ENCODE measurements around the gene GUCY1A1.
"Not testable (repeated sequence)": the region's sequence is repeated elsewhere in the genome, so short reads cannot be mapped to it uniquely, and the experiment has no call there.

The GUCY1A1 gene

DNA sequence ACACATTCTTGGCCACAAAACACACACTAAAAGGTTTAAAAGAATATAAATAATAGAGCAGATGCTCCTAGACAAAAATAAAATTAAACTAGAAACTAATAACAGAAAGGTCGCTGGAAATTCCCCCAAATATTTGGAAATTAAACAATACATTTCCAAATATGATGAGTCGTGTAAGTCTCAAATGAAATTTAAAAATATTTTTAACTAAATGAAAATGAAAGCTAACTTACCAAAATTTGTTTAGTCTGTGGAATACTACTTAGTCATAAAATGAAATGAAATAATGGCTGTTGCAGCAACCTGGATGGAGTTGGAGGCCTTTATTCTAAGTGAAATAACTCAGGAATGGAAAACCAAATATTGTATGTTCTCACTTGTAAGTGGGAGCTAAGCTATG is 20.6 kb upstream of the GUCY1A1 start:
- H3K4me2 ChIP-seq (ENCODE audit: low read length), result no peak overlapping the region
- H3K9ac ChIP-seq, result no peak overlapping the region
- TF ChIP-seq CTCF (IDR thresholded peaks at IDR 0.05), result no peak
- H3K27ac ChIP-seq, result no peak overlapping the region
- H3K4me1 ChIP-seq, result no peaks in the 10 kb centered on the region
- H3K4me3 ChIP-seq (ENCODE audit: low read depth, low read length), result no peak overlapping the region
- no peak overlapping the region for H2AFZ ChIP-seq
- H3K36me3 ChIP-seq (ENCODE audit: control insufficient read depth, insufficient read depth, low read length), result no peaks in the 10 kb centered on the region
- H3K9me3 ChIP-seq (ENCODE audit: control insufficient read depth, low read length), result no peaks in the 10 kb centered on the region
- no peaks in the 10 kb centered on the region for H3K27me3 ChIP-seq (ENCODE audit: control insufficient read depth, insufficient read depth, low read length)
- no peaks in the 10 kb centered on the region for H3K79me2 ChIP-seq

DNA sequence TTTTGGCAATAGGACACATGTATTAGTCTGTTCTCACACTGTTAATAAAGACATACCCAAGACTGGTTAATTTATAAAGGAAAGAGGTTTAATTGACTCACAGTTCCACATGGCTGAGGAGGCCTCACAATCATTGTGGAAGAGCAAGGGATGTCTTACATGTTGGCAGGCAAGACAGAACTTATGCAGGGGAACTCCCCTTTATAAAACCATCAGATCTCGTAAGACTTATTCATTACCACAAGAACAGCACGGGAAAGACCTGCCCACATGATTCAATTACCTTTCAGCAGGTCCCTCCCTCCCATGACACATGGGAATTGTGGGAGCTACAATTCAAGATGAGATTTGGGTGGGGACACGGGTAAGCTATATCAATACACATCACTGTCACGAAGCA is 15.9 kb upstream of the GUCY1A1 start:
- H3K4me3 ChIP-seq (ENCODE audit: low read depth, low read length); H3K9ac ChIP-seq; H3K9me3 ChIP-seq (ENCODE audit: control insufficient read depth, low read length); H3K79me2 ChIP-seq; H2AFZ ChIP-seq; H3K27me3 ChIP-seq (ENCODE audit: control insufficient read depth, insufficient read depth, low read length); H3K36me3 ChIP-seq (ENCODE audit: control insufficient read depth, insufficient read depth, low read length); H3K27ac ChIP-seq; H3K4me1 ChIP-seq; H3K4me2 ChIP-seq (ENCODE audit: low read length): not testable (repeated sequence)

DNA sequence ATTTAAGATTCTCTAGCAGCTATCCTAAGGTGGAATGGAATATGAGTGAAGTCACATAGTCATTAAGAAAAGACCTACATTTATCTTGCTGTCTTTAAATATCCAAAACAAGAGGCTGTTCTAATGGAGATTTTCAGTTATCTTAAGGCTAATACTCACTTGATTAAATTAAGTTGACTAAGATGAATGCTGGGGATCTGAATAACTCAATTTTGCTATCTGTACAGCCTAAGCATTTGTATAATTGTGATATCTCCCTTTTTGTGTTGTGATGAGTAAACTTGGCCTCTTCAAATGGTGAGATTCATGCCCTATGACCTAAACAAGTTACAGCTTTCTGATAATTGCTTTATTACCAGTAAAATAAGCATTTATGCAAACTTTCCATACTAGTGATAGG is 13.6 kb upstream of the GUCY1A1 start:
- no peak overlapping the region for H3K27ac ChIP-seq
- no peak overlapping the region for H2AFZ ChIP-seq
- no peaks in the 10 kb centered on the region for H3K27me3 ChIP-seq (ENCODE audit: control insufficient read depth, insufficient read depth, low read length)
- no peaks in the 10 kb centered on the region for H3K9me3 ChIP-seq (ENCODE audit: control insufficient read depth, low read length)
- no peaks in the 10 kb centered on the region for H3K4me1 ChIP-seq
- H3K4me3 ChIP-seq (ENCODE audit: low read depth, low read length), result no peak overlapping the region
- no peak overlapping the region for H3K4me2 ChIP-seq (ENCODE audit: low read length)
- H3K36me3 ChIP-seq (ENCODE audit: control insufficient read depth, insufficient read depth, low read length), result no peaks in the 10 kb centered on the region
- H3K79me2 ChIP-seq, result no peaks in the 10 kb centered on the region
- TF ChIP-seq CTCF (IDR thresholded peaks at IDR 0.05), result no peak
- no peak overlapping the region for H3K9ac ChIP-seq

DNA sequence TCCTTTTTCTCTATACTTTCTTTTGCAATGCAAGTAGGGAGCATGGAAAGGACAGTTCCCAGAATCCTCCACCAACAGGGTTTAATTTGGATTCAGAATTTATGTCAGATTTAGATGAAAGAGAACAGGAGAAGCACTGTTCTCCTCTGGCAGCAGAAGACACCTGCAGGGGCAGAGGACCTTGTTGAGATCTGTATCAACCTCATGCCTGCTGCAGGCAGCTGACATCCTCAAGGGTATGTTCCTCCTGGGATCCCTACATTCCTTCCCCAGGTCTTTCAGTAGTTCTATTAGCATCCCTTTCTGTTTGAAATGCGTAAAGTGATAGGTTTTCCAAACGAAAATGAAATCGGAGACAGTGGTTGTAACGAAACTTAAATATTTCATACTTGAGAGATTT is 10.6 kb upstream of the GUCY1A1 start:
- H3K27ac ChIP-seq, result no peak overlapping the region
- H3K27me3 ChIP-seq (ENCODE audit: control insufficient read depth, insufficient read depth, low read length), result no peaks in the 10 kb centered on the region
- no peak overlapping the region for H2AFZ ChIP-seq
- H3K36me3 ChIP-seq (ENCODE audit: control insufficient read depth, insufficient read depth, low read length), result no peaks in the 10 kb centered on the region
- TF ChIP-seq CTCF (IDR thresholded peaks at IDR 0.05), result no peak
- no peaks in the 10 kb centered on the region for H3K9me3 ChIP-seq (ENCODE audit: control insufficient read depth, low read length)
- no peaks in the 10 kb centered on the region for H3K79me2 ChIP-seq
- H3K4me3 ChIP-seq (ENCODE audit: low read depth, low read length), result no peak overlapping the region
- no peak overlapping the region for H3K9ac ChIP-seq
- no peak overlapping the region for H3K4me2 ChIP-seq (ENCODE audit: low read length)
- no peaks in the 10 kb centered on the region for H3K4me1 ChIP-seq

DNA sequence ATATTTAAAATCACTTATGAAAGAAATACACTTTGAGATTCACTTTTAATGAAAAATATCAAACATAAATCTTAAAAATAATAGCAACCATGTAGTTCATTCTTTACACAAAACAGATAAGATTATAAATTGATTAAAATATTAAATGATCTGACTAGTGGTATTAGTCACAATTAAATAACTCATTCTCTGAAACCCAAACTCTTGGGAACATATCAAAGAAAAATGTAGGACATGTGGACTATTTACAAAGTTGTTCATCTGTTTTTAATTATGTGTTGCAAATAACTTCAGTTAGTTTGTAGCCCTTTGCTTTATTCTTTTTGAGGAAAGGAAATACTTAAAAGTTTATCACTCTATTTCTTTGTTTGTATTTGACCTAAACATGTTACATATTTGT is 9.5 kb upstream of the GUCY1A1 start:
- TF ChIP-seq CTCF (IDR thresholded peaks at IDR 0.05), result no peak
- no peak overlapping the region for H3K4me2 ChIP-seq (ENCODE audit: low read length)
- no peaks in the 10 kb centered on the region for H3K9me3 ChIP-seq (ENCODE audit: control insufficient read depth, low read length)
- no peaks in the 10 kb centered on the region for H3K4me1 ChIP-seq
- H3K27me3 ChIP-seq (ENCODE audit: control insufficient read depth, insufficient read depth, low read length), result no peaks in the 10 kb centered on the region
- H3K36me3 ChIP-seq (ENCODE audit: control insufficient read depth, insufficient read depth, low read length), result no peaks in the 10 kb centered on the region
- no peak overlapping the region for H3K9ac ChIP-seq
- H2AFZ ChIP-seq, result no peak overlapping the region
- H3K79me2 ChIP-seq, result no peaks in the 10 kb centered on the region
- no peak overlapping the region for H3K27ac ChIP-seq
- H3K4me3 ChIP-seq (ENCODE audit: low read depth, low read length), result no peak overlapping the region
